ENCODE measurements around the gene PCED1B. TPM values are rescaled to one million over a fixed set of nuclear protein-coding genes. Genes with fewer than 3 reads are reported as not detected.
A peak's percentile ranks its signal among the peaks of the same experiment; 100 is the strongest.

The PCED1B gene
- polyA plus RNA-seq, 1 donor (not counting 4 experiments of a cell fraction or from before 2014, with no cell fraction given) = 3.2 TPM

DNA sequence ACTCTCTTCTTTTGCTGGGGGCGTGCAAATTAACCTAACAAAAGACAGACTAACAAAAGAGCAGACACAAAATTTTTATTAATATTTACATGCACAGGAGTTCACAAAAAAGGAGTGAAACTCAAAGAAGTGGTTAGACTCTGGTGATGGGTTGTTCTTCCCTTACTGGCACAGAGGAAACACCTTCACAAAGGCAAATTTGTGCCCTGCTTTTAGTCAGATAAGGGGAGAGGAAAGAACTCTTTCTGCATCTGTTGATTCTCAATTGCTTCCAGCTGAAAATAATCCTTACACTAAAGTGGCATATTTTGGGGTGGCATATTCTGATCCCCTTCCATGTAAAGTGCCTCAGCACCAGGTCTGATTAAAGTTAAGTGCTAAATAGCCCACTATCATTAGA is 190.5 kb downstream of the PCED1B start:
- H3K4me2 ChIP-seq (ENCODE audit: control insufficient read depth, extremely low read depth, insufficient read depth, low read depth, low read length) = no peak overlapping the region
- H4K20me1 ChIP-seq (ENCODE audit: control insufficient read depth, extremely low read depth, insufficient read depth, low read length) = no peaks in the 10 kb centered on the region
- H3K27ac ChIP-seq (ENCODE audit: control insufficient read depth, insufficient read depth, low read length) = peak overlapping the region; percentile 99
- H3K9me1 ChIP-seq (ENCODE audit: control insufficient read depth, extremely low read depth, insufficient read depth, low read length) = no peaks in the 10 kb centered on the region
- H3K79me2 ChIP-seq (ENCODE audit: control insufficient read depth, insufficient read depth, low read length) = peaks cover 1% of the 10 kb centered on the region
- no peak overlapping the region for H3K4me3 ChIP-seq (ENCODE audit: control insufficient read depth in 2 of 3, extremely low read depth in 1 of 3, insufficient read depth in 2 of 3, low read depth in 1 of 3, low read length in 3 of 3)
- H3K9ac ChIP-seq (ENCODE audit: control insufficient read depth, extremely low read depth, insufficient read depth, low read length) = peak overlapping the region; percentile 24
- peaks cover 0 to 3% of the 10 kb centered on the region in 2 experiments for H3K36me3 ChIP-seq (ENCODE audit: control insufficient read depth in 2 of 2, extremely low read depth in 1 of 2, insufficient read depth in 2 of 2, low read length in 2 of 2)
- DNase-seq (ENCODE audit: low read depth, low spot score) (no peak), FAIRE-seq (no peak)
- peaks cover 64% of the 10 kb centered on the region for H3K4me1 ChIP-seq (ENCODE audit: control insufficient read depth, extremely low read depth, insufficient read depth, low read length)
- H3K27me3 ChIP-seq (ENCODE audit: control insufficient read depth, extremely low read depth, insufficient read depth, low read length) = no peaks in the 10 kb centered on the region
- dilution Hi-C loops (cut with MboI; ENCODE audit: extremely low pct_ligation_motif_present, low sequenced_read_pairs) = no loop called here
- H3K9me3 ChIP-seq (ENCODE audit: control insufficient read depth, low read depth, low read length) = no peaks in the 10 kb centered on the region
- TF ChIP-seq, protein P1, sequence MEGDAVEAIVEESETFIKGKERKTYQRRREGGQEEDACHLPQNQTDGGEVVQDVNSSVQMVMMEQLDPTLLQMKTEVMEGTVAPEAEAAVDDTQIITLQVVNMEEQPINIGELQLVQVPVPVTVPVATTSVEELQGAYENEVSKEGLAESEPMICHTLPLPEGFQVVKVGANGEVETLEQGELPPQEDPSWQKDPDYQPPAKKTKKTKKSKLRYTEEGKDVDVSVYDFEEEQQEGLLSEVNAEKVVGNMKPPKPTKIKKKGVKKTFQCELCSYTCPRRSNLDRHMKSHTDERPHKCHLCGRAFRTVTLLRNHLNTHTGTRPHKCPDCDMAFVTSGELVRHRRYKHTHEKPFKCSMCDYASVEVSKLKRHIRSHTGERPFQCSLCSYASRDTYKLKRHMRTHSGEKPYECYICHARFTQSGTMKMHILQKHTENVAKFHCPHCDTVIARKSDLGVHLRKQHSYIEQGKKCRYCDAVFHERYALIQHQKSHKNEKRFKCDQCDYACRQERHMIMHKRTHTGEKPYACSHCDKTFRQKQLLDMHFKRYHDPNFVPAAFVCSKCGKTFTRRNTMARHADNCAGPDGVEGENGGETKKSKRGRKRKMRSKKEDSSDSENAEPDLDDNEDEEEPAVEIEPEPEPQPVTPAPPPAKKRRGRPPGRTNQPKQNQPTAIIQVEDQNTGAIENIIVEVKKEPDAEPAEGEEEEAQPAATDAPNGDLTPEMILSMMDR (optimal IDR thresholded peaks at IDR 0.05 in 1 of 3, IDR thresholded peaks at IDR 0.05 in 1 of 3, conservative IDR thresholded peaks at IDR 0.05 in 1 of 3; ENCODE audit: extremely low read depth in 1 of 3, insufficient read depth in 2 of 3, low read length in 3 of 3) = no peak
- no peak overlapping the region for H2AFZ ChIP-seq (ENCODE audit: control insufficient read depth, low read length)

DNA sequence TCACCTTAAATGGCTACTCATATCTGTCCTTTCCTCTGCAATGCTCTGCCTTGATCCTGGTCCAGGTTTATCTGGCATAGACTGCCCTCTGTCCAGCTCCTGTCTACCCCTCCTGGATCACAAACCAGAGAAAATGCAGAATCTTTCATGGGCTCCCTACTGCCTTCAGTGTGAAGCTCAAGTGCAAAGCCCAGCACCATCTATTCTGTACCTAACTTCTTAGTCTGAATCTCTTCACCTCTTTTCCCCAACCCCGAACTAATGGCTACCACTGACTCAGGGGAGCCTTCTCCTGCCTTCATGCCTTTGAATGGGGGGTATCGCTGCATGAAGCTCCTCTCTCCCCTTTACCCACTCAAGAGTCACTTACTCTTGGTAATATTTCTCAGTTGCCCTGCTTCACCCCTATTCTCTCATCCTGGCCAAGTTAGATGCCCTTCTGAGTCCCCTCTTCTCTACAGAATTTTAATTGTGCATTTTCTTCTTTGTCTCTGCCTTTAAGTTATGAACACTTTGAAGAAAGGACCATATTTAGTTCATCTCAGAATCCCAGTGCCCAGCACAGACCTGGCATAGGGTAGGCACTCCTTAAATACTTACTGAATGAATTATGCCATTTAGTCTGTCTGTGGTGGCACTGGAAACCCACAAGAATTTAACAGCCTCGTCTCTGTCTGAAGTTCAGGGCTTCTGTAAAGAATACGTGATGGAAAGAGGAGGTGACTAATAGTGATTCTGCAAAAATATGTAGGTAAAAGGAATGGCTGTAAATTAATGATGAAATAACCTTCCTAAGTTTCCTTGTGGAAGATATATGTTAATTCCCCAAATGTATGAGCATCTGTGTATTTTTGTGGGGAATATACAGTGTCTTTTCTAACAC is 191.6 kb downstream of the PCED1B start:
- peaks cover 0 to 3% of the 10 kb centered on the region in 2 experiments for H3K36me3 ChIP-seq (ENCODE audit: control insufficient read depth in 2 of 2, extremely low read depth in 1 of 2, insufficient read depth in 2 of 2, low read length in 2 of 2)
- FAIRE-seq (peak; percentile 66), DNase-seq (ENCODE audit: low read depth, low spot score) (no peak)
- H3K4me2 ChIP-seq (ENCODE audit: control insufficient read depth, extremely low read depth, insufficient read depth, low read depth, low read length) = peak overlapping the region; percentile 72
- peaks cover 65% of the 10 kb centered on the region for H3K4me1 ChIP-seq (ENCODE audit: control insufficient read depth, extremely low read depth, insufficient read depth, low read length)
- H3K27ac ChIP-seq (ENCODE audit: control insufficient read depth, insufficient read depth, low read length) = peak overlapping the region; percentile 99
- no peak for TF ChIP-seq EZH2 (IDR thresholded peaks at IDR 0.05; ENCODE audit: low read length)
- TF ChIP-seq, protein P1 (optimal IDR thresholded peaks at IDR 0.05 in 1 of 3, IDR thresholded peaks at IDR 0.05 in 1 of 3, conservative IDR thresholded peaks at IDR 0.05 in 1 of 3; ENCODE audit: extremely low read depth in 1 of 3, insufficient read depth in 2 of 3, low read length in 3 of 3) = no peak
- H3K79me2 ChIP-seq (ENCODE audit: control insufficient read depth, insufficient read depth, low read length) = peaks cover 3% of the 10 kb centered on the region
- peak overlapping the region in 1 of 3 experiments; percentile 27 for H3K4me3 ChIP-seq (ENCODE audit: control insufficient read depth in 2 of 3, extremely low read depth in 1 of 3, insufficient read depth in 2 of 3, low read depth in 1 of 3, low read length in 3 of 3)
- peak overlapping the region; percentile 74 for H3K9ac ChIP-seq (ENCODE audit: control insufficient read depth, extremely low read depth, insufficient read depth, low read length)
- H3K27me3 ChIP-seq (ENCODE audit: control insufficient read depth, extremely low read depth, insufficient read depth, low read length) = no peaks in the 10 kb centered on the region
- H2AFZ ChIP-seq (ENCODE audit: control insufficient read depth, low read length) = no peak overlapping the region
- dilution Hi-C loops (cut with MboI; ENCODE audit: extremely low pct_ligation_motif_present, low sequenced_read_pairs) = no loop called here
- no peaks in the 10 kb centered on the region for H4K20me1 ChIP-seq (ENCODE audit: control insufficient read depth, extremely low read depth, insufficient read depth, low read length)
- no peaks in the 10 kb centered on the region for H3K9me1 ChIP-seq (ENCODE audit: control insufficient read depth, extremely low read depth, insufficient read depth, low read length)
- no peaks in the 10 kb centered on the region for H3K9me3 ChIP-seq (ENCODE audit: control insufficient read depth, low read depth, low read length)

Measured in keratinocyte (primary cell).